ENCODE measurements around the gene MTHFD2.

GRCh38 chr2:74253971-74254310, 55.5 kb downstream of the MTHFD2 start:
- TF ChIP-seq EZH2 (IDR thresholded peaks at IDR 0.05) (no peak), POLR2AphosphoS5 (IDR thresholded peaks at IDR 0.05; ENCODE audit: borderline replicate concordance, low read depth, low read length) (no peak), FOXP2 (optimal IDR thresholded peaks at IDR 0.05; ENCODE audit: control extremely low read depth, extremely low read length, insufficient read depth) (no peak)

Data from SK-N-MC (cell line).